Right kidney (tissue), 9 donors: ENCODE results near the gene SCO1.
"Not testable (repeated sequence)": the region's sequence is repeated elsewhere in the genome, so short reads cannot be mapped to it uniquely, and the experiment has no call there.

Source experiments
- DNase-seq: peaks from one replicate; pipeline ENCODE4 v3.0.0-alpha.2; 2016
- long read RNA-seq, 8 donors: transcript quantifications; one replicate each; lab custom pipeline, GENCODE V29; 2026

Gene SCO1
- long read RNA-seq, donor 1, full-length matches to known transcripts: 18 of 18 reads
- long read RNA-seq, donor 1, partial matches to known transcripts: 0 of 18 reads
- long read RNA-seq, donor 1, other reads (novel, unspliced or antisense): 0 of 18 reads
- long read RNA-seq, donor 2, full-length matches to known transcripts: 13 of 13 reads
- long read RNA-seq, donor 2, partial matches to known transcripts: 0 of 13 reads
- long read RNA-seq, donor 2, other reads (novel, unspliced or antisense): 0 of 13 reads
- long read RNA-seq, donor 3, full-length matches to known transcripts: 6 of 6 reads
- long read RNA-seq, donor 3, partial matches to known transcripts: 0 of 6 reads
- long read RNA-seq, donor 3, other reads (novel, unspliced or antisense): 0 of 6 reads
- long read RNA-seq, donor 4, full-length matches to known transcripts: 5 of 5 reads
- long read RNA-seq, donor 4, partial matches to known transcripts: 0 of 5 reads
- long read RNA-seq, donor 4, other reads (novel, unspliced or antisense): 0 of 5 reads
- long read RNA-seq, donor 5, full-length matches to known transcripts: 8 of 8 reads
- long read RNA-seq, donor 5, partial matches to known transcripts: 0 of 8 reads
- long read RNA-seq, donor 5, other reads (novel, unspliced or antisense): 0 of 8 reads
- long read RNA-seq, donor 6, full-length matches to known transcripts: 14 of 22 reads
- long read RNA-seq, donor 6, partial matches to known transcripts: 8 of 22 reads
- long read RNA-seq, donor 6, other reads (novel, unspliced or antisense): 0 of 22 reads
- long read RNA-seq, donor 7: 0 reads
- long read RNA-seq, donor 8, full-length matches to known transcripts: 6 of 6 reads
- long read RNA-seq, donor 8, partial matches to known transcripts: 0 of 6 reads
- long read RNA-seq, donor 8, other reads (novel, unspliced or antisense): 0 of 6 reads

DNA sequence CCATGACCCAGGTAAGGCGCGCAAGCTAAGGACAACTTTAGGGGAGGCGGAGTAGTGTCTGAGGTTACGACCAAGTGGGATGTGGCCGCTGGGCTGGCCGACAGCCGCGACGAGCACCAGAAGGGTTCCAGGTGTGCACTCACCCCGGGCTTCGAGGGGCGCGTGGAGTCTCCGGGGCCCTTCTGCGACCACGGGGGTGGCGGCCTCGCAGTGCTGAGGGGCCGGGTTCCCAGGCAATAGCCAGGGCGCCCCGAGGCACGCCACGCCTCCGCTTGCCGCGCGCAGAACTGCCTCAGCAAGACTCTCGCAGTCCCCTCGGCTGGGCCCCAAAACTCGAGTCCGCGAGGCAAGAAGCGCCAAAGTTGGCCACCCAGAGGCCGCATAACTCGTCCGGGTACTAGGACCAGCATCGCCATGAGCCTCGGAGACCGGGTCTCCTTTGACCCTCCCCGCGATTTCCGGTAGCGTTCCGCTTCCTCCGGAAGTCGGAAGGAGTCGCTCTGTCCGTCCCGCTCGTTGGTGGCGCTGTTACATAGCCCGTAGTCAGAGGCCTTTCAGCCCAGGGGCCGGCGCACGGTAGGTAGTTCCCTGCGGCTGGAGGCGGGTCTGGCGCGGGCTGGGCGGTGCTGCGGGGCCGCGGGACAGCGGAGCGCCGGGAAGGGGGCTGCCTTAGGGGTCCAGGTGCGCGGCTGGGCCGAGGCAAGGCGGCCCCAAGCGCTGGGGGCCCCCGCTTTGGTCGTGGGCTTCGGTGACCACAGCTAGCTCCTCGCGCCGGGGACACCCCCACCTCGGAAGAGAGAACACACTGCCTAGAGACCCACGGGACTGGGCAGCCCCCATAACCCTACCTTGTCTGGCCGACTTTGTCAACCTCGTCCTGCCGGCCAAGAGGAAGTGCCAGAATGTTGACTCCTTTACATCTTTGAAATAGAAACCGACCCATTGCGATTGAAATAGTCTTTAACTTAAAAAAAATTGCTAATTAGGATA lies at the start of gene SCO1, which contains the start of gene ADPRM:
Gene SCO1, minus strand, starts transcription at position 442 of the 990 bp plus-strand sequence. Its CDS starts 26 bp downstream, at position 416.
Gene ADPRM, plus strand, starts transcription at position 503 of the 990 bp plus-strand sequence. CDS start 7,333 bp downstream, outside the sequence.
- peak; percentile 92 for DNase-seq

- no peak for DNase-seq
Measured at GRCh38 chr17:10745231-10745630, 47.9 kb upstream of the SCO1 start.

GRCh38 chr17:10744501-10745000 lies 47.2 kb upstream of the SCO1 start:
- DNase-seq: no peak

GRCh38 chr17:10743316-10744009 lies 46.1 kb upstream of the SCO1 start:
- no peak for DNase-seq

DNA sequence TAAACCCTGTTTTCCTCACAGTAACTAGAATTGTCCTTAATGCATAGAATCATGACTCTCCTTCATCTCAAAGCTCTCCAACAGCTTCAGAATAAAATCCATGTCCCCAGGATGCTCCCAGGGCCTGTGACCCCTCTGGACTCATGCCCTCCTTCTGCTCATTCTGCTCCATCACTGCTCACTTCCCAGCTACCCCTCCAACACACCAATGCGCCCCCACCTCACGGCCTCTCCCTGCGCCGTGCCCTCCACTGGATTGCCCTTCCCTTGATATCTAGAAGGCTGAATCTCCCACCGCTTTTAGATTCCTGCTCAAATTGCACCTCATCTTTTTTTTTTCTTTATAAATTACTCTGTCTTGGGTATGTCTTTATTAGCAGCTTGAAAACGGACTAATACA lies 45.1 kb upstream of the SCO1 start:
- no peak for DNase-seq

GRCh38 chr17:10741416-10742135 lies 44.2 kb upstream of the SCO1 start:
- no peak for DNase-seq

- DNase-seq: no peak
Measured at GRCh38 chr17:10739386-10739785, 42.1 kb upstream of the SCO1 start.

- DNase-seq: no peak
Measured at GRCh38 chr17:10738521-10739258, 41.4 kb upstream of the SCO1 start.

DNA sequence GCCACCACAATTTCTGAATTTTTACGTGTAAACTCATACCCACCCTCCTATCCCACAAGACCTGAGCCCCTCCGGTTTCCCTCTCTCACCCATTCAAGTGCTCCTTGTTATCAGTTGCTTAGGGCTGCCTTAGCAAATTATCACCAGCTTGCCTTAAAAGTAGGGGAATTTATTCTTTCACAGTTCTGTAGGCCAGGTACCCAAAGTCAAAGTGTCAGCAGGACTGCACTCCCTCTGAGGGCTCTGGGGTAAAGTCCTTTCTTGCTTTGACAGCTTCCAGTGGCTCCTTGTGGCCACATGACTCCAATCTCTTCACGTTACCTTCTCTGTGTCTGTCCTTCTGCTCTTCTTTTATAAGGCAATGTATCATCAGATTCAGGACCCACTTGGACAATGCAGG lies 40.4 kb upstream of the SCO1 start:
- DNase-seq: no peak

- DNase-seq: peak; percentile 47
Measured at GRCh38 chr17:10737168-10737622, 39.9 kb upstream of the SCO1 start.

DNA sequence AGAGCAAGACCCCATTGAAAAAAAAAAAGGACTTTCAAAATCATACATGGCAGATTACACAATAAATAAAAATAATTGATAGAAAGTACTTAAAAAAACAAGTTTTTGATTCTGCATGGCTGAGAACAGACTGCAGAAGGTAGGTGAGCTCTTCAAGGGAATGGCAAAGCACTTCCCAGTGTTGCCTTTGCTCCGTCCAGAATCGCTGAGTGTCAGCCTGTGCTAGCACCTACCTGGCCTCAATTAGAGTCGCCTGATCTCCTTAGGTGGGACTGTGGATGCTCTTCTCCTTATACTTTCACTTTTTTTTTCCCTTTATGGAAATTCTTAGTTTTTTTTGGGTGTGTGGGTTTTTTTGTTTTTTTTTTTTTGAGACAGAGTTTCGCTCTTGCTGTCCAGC lies 38.5 kb upstream of the SCO1 start:
- no peak for DNase-seq

DNA sequence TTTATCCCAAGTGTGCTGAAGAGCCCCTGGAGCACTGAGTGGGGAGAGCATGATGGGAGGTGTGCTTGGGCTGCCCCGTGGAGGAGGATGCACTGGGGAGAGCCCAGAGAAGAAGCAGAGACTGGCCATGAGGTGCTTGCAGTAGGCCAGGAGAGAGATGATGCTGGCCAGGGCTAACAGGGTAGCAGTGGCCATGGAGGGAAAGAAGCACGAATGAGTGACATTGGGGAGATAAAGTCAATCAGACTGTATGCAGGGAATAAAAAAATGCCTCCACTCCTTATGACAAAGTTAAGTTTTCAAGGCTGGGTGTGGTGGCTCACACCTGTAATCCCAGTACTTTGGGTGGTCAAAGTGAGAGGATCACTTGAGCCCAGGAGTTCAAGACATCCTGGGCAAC lies 37.9 kb upstream of the SCO1 start:
- no peak for DNase-seq

DNA sequence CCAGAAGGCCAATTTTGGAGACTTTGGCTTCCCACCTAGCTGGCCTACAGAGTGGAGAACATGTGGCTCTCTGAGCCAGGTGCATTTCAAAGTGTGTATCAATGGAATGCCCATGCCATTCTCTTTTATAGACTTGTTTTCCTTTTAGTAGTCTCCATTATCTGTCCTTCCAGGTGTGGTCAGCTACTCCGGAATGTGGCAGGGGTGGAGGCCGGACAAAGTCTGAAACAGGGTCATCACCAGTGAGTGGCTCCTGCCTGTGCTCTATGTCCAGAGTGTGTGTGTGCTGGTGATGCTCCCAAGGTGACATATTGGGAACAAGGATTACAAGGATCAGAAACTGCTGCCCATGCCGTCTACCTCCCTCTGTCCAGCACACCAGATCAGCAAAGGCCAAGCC lies 36.3 kb upstream of the SCO1 start:
- DNase-seq: no peak

DNA sequence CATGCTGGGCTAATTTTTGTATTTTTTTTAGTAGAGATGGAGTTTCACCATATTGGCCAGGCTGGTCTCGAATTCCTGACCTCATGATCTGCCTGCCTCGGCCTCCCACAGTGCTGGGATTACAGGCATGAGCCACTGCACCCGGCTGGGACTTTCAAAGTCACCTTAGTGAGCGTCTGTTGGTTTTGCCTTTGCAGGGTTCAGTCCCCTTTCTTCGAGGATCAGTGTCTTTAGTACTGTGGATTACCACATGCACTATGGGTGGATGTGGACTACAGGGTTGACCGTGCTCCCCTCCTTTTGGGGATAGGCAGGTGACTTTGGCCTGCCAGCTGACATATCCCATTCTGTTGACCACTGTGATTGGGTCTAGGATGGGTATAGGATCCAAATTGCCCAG lies 34.8 kb upstream of the SCO1 start:
- not testable (repeated sequence) for DNase-seq

GRCh38 chr17:10731408-10731879 lies 34.1 kb upstream of the SCO1 start:
- DNase-seq: no peak

GRCh38 chr17:10730247-10730646 lies 32.9 kb upstream of the SCO1 start:
- DNase-seq: not testable (repeated sequence)

DNA sequence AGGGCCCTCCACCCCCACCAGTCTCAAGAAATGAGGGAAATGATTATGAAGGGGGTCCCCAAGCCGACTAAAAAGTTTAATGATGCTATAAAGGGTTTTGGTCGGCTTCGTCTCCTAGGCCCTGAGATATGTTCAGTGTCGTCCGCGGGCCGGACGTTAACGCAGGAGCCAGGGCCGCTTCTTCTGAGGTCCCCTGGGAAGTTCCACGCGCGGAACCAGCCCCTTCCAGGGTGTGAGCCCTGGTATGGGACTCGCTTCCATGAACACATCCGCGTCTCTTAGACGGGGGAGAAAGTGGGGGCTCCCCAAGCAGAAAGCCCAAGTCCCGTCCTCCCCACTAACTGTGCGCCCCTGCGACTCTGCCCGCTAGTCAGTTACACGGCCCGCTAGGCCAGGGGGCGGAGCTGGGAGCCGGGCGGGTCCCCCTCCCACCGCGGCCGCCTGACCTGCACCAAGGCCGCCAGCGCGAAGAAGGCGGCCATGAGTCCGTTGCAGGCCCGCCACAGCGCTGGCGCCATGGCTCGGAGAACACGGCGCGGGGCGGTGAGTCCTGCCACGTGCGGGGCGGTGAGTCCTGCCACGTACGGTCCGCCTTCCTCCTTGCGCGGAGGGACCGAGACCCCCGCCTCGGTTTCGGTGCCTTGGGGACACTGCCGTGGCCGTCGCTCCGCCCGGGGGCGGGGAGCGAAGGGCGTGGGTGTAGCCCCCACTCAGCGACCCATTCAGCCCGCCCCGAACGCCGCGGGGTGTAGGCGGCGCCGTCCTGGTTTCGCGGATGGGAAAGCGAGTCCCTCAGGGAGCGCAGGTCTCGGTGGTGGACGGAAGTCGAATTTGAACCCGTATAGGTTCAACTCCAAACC lies 32.2 kb upstream of the SCO1 start, which contains the start of gene TMEM220:
Gene TMEM220, minus strand, starts transcription at position 690 of the 860 bp plus-strand sequence. Its CDS starts 172 bp downstream, at position 518.
- DNase-seq: peak; percentile 96

GRCh38 chr17:10728331-10728892 lies 31.1 kb upstream of the SCO1 start:
- DNase-seq: no peak
